HepG2 (cell line): ENCODE results near the gene EEPD1. TPM values are rescaled to one million over a fixed set of nuclear protein-coding genes. Genes with fewer than 3 reads are reported as not detected.

Experiments used
- ATAC-seq: fragments of 200-7000 bp; cut with Tn5 transposase; 3 replicates; pipeline ENCODE4 v1.9.1; 2020; ENCODE audit warnings: mild to moderate bottlenecking, moderate library complexity
- BruUV-seq: library from RNA; stranded (reverse); fragments of 400-500 nt; replicated peaks from 2 replicates; lab custom pipeline; 2021; lab: Mats Ljungman, UMichigan
- CTCF ChIA-PET: fragments of 300-600 bp; formaldehyde crosslinking; extraction: SDS; loops from one replicate; lab custom pipeline; 2021; ENCODE audit warnings: low total read pairs, inconsistent platforms, low intra/inter-chr PET ratio; lab: Yijun Ruan, JAX
- POLR2A ChIA-PET: fragments of 350-600 bp; sonication (Branson Sonifier 250); formaldehyde crosslinking; loops from one replicate; lab custom pipeline; 2020; ENCODE audit warnings: antibody characterized with exemption, inconsistent platforms; lab: Yijun Ruan, JAX
- DNase-seq: peaks from one replicate; pipeline ENCODE4 v3.0.0-alpha.2; 2015; ENCODE audit warnings: low spot score
- FAIRE-seq: peaks from 3 replicates; lab custom pipeline; 2011; peaks lifted over from hg19 to GRCh38; lab: Jason Lieb, UNC
- H2AFZ ChIP-seq: one replicate; pipeline ENCODE4 v1.6.1; 2011; ENCODE audit warnings: low read length, inconsistent platforms
- H3K27ac ChIP-seq: fragments of 300-600 bp; 3 replicates; pipeline ENCODE4 v1.8.0; 2011; ENCODE audit warnings: mixed run types, mild to moderate bottlenecking, mixed read lengths, low read length, inconsistent platforms; ENCODE audit not compliant: insufficient read depth; ENCODE audit errors: extremely low read length
- H3K27me3 ChIP-seq, 2 experiments: fragments of 200-600 bp in 1 of 2; 2 replicates in 1 of 2; 3 replicates in 1 of 2; pipeline versions ENCODE4 v1.6.0 to v1.8.0; 2011; ENCODE audit warnings: low read length in 2 of 2, mild to moderate bottlenecking in 2 of 2, moderate library complexity in 2 of 2, inconsistent platforms in 1 of 2; ENCODE audit not compliant: insufficient read depth in 2 of 2, control insufficient read depth in 1 of 2
- H3K36me3 ChIP-seq, 2 experiments: fragments of 200-600 bp in 1 of 2; replicated peaks in 1 of 2; 2 replicates in 1 of 2; 3 replicates in 1 of 2; pipeline versions ENCODE4 v1.5.1 to v1.8.0; 2011; ENCODE audit warnings: low read length in 2 of 2, inconsistent platforms in 1 of 2; ENCODE audit not compliant: insufficient read depth in 2 of 2, control insufficient read depth in 1 of 2
- H3K4me1 ChIP-seq: 2 replicates; pipeline ENCODE4 v1.5.1; 2012; ENCODE audit warnings: low read length, inconsistent platforms; ENCODE audit not compliant: insufficient read depth
- H3K4me2 ChIP-seq: 2 replicates; pipeline ENCODE4 v1.6.0; 2011; ENCODE audit warnings: low read depth, low read length, inconsistent platforms
- H3K4me3 ChIP-seq, 3 experiments: fragments of 200-600 bp in 1 of 3; sonication (generic), shearing (Covaris generic) in 1 of 3; replicated peaks in 1 of 3; 2 replicates each; pipeline ENCODE4 v1.5.1; 2011 to 2016; ENCODE audit warnings: low read length in 3 of 3, inconsistent platforms in 2 of 3, low read depth in 2 of 3, mild to moderate bottlenecking in 2 of 3, control low read depth in 1 of 3, mixed read lengths in 1 of 3; ENCODE audit not compliant: insufficient read depth in 1 of 3
- H3K79me2 ChIP-seq: one replicate; pipeline ENCODE4 v1.6.1; 2011; ENCODE audit warnings: low read length, inconsistent platforms; ENCODE audit not compliant: insufficient read depth
- H3K9ac ChIP-seq: 2 replicates; pipeline ENCODE4 v1.6.0; 2011; ENCODE audit warnings: mild to moderate bottlenecking, low read depth, low read length, inconsistent platforms; ENCODE audit not compliant: insufficient read depth
- H3K9me3 ChIP-seq: 2 replicates; pipeline ENCODE4 v1.5.1; 2012; ENCODE audit warnings: mild to moderate bottlenecking, low read length
- H4K20me1 ChIP-seq: 2 replicates; pipeline ENCODE4 v1.6.0; 2011; ENCODE audit warnings: inconsistent platforms, mild to moderate bottlenecking, low read length, moderate library complexity; ENCODE audit not compliant: insufficient read depth
- ERF ChIP-seq: IDR thresholded peaks from 2 replicates; pipeline ENCODE4 v1.6.1; 2018; ENCODE audit warnings: missing biosample characterization, missing genetic modification reagents
- FOXA3 ChIP-seq: IDR thresholded peaks from 2 replicates; pipeline ENCODE4 v1.6.1; 2016; ENCODE audit warnings: missing genetic modification reagents, missing compliant biosample characterization
- GFI1 ChIP-seq: sonication (generic); formaldehyde crosslinking; IDR thresholded peaks from 2 replicates; pipeline ENCODE4 v1.5.0; 2020; ENCODE audit warnings: missing genetic modification reagents, mild to moderate bottlenecking, borderline replicate concordance
- SMYD3 ChIP-seq: sonication (generic); formaldehyde crosslinking; IDR thresholded peaks from 2 replicates; pipeline ENCODE4 v1.8.1; 2023; ENCODE audit warnings: mild to moderate bottlenecking, missing genetic modification reagents
- ZMYM4 ChIP-seq: sonication (generic); formaldehyde crosslinking; IDR thresholded peaks from 2 replicates; pipeline ENCODE4 v1.8.1; 2023; ENCODE audit warnings: mild to moderate bottlenecking, missing genetic modification reagents
- ZNF7 ChIP-seq: IDR thresholded peaks from 2 replicates; pipeline ENCODE4 v1.6.1; 2016; ENCODE audit warnings: missing biosample characterization, missing genetic modification reagents
- ZNF775 ChIP-seq: sonication (generic); formaldehyde crosslinking; IDR thresholded peaks from 2 replicates; pipeline ENCODE4 v1.4.0; 2020; ENCODE audit warnings: missing genetic modification reagents, mild to moderate bottlenecking, moderate library complexity, borderline replicate concordance
- WGBS: methylation state at CpG from one replicate; pipeline ENCODE4 v1.1.6; 2017; ENCODE audit warnings: low lambda C conversion rate; 5-methylcytosine and 5-hydroxymethylcytosine counted together
- in situ Hi-C: cut with HindIII; loops from 2 replicates; pipeline ENCODE4 v1.10.0; 2017; ENCODE audit warnings: low pct_unique_long_range_greater_than_20kb; ENCODE audit not compliant: extremely low pct_ligation_motif_present
- intact Hi-C: fragments of 100-400 bp; cut with micrococcal nuclease; formaldehyde crosslinking; loops from one replicate; pipeline ENCODE4 v1.10.0; 2022; ENCODE audit not compliant: unreplicated experiment
- polyA plus RNA-seq, 8 experiments: library from polyadenylated mRNA; depleted of rRNA in 3 of 8; stranded (reverse) in 7 of 8; unstranded in 1 of 8; fragments of >200 nt; fragmentation: Illumina TruSeq in 4 of 8; extraction: Trizol in 4 of 8; gene quantifications; 2 replicates each; pipeline versions ENCODE4 v1.2.1 to v1.2.3, GENCODE V29; 2011 to 2016; ENCODE audit warnings: low read depth in 4 of 8, missing spikeins in 1 of 8, mixed read lengths in 1 of 8; ENCODE audit not compliant: insufficient read depth in 1 of 8
- total RNA-seq, 5 experiments: library from RNA; depleted of rRNA; stranded (reverse); fragments of >200 nt; fragmentation: Illumina TruSeq; extraction: Trizol; gene quantifications; 2 replicates each; pipeline ENCODE4 v1.2.3, GENCODE V29; 2016; ENCODE audit warnings: low read depth in 1 of 5
- TF ChIP-seq, protein P1 (sequence below): sonication (generic); formaldehyde crosslinking; IDR thresholded peaks from 2 replicates; pipeline ENCODE4 v1.4.0; 2020; ENCODE audit warnings: missing genetic modification reagents, borderline replicate concordance
- TF ChIP-seq, protein P2 (sequence below): sonication (generic); formaldehyde crosslinking; IDR thresholded peaks from 2 replicates; pipeline ENCODE4 v1.4.0; 2020; ENCODE audit warnings: missing genetic modification reagents

The EEPD1 gene
- total and polyA plus RNA-seq, 2 of the 13 experiments (the other 11 are each of a cell fraction or from before 2014, with no cell fraction given), result 10.1 to 16.4 TPM

DNA sequence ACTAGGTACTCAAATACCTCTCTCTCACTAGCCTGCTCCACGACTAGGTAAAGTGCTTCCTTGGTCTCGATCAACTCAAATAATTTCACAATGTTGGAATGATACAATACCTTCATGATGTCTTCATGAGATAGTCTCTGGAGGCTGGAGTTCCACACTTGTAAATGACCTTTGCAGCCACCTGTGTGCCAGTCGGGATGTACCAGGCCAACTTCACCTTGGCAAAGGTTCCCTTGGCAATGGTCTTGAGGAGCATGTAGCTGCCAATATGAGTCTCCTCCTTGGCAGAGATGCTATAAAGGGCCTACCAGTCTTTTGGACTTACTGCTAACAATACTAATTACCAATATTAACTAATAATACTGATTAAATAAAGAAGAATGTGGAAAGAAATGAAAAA is 42.5 kb upstream of the EEPD1 start:
- in situ Hi-C loops, result no loop called here
- H4K20me1 ChIP-seq, result no peaks in the 10 kb centered on the region
- ChIA-PET POLR2A (no interaction called here), CTCF (no interaction called here)
- no peak for ATAC-seq
- H3K4me2 ChIP-seq, result no peak overlapping the region
- no peak for TF ChIP-seq ZNF775 (CRISPR knock-in tag)
- no peak for TF ChIP-seq ERF (CRISPR knock-in tag)
- TF ChIP-seq, protein P1, sequence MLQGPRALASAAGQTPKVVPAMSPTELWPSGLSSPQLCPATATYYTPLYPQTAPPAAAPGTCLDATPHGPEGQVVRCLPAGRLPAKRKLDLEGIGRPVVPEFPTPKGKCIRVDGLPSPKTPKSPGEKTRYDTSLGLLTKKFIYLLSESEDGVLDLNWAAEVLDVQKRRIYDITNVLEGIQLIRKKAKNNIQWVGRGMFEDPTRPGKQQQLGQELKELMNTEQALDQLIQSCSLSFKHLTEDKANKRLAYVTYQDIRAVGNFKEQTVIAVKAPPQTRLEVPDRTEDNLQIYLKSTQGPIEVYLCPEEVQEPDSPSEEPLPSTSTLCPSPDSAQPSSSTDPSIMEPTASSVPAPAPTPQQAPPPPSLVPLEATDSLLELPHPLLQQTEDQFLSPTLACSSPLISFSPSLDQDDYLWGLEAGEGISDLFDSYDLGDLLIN (CRISPR knock-in tag), result no peak
- TF ChIP-seq ZMYM4 (CRISPR knock-in tag), result no peak
- TF ChIP-seq ZNF7 (CRISPR knock-in tag), result no peak
- no peak overlapping the region for H3K9ac ChIP-seq
- WGBS, result 19% methylated on average over 3 of the region's 3 CpGs
- no TSS peak for BruUV-seq
- no peak for DNase-seq
- no peak overlapping the region for H2AFZ ChIP-seq
- no peaks in the 10 kb centered on the region for H3K36me3 ChIP-seq
- H3K4me1 ChIP-seq, result peaks cover 25% of the 10 kb centered on the region
- no peak overlapping the region for H3K4me3 ChIP-seq
- no peaks in the 10 kb centered on the region for H3K9me3 ChIP-seq
- no peak for FAIRE-seq
- H3K27ac ChIP-seq, result no peak overlapping the region
- intact Hi-C loops, result no loop called here
- no peaks in the 10 kb centered on the region for H3K79me2 ChIP-seq
- peaks cover 0 to 15% of the 10 kb centered on the region in 2 experiments; a peak in 1 of 5 replicates for H3K27me3 ChIP-seq

DNA sequence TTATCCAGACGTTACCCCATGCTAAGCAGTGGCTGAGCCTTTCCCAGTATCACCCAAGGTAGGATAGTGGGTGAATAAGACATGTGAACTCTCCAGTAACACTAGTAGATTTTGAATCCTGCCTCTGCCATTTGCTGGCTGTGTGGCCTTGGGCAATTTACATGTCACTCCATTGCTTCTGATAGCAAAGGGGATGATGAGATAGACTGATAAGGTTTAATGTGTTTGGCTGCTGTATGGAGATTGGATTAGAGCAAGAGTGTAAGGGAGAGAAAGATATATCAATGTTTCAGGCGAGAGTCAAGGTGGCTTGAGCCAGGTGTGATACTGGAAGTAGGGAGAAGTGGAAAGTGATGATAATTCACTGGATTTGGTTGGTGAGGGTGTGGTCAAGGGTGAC is 40.1 kb upstream of the EEPD1 start:
- intact Hi-C loops, result no loop called here

More for the DNA sequence above, 40.1 kb upstream of the EEPD1 start:
- CTCF ChIA-PET, result no interaction called here
- Histone ChIP-seq H3K9ac (no peak overlapping the region), H3K27me3 (peaks cover 0 to 15% of the 10 kb centered on the region in 2 experiments; a peak in 1 of 5 replicates), H3K79me2 (no peaks in the 10 kb centered on the region), H3K4me2 (no peak overlapping the region), H4K20me1 (no peaks in the 10 kb centered on the region), H3K4me3 (no peak overlapping the region), H3K36me3 (no peaks in the 10 kb centered on the region), H3K9me3 (no peaks in the 10 kb centered on the region), H3K4me1 (peaks cover 33% of the 10 kb centered on the region), H2AFZ (no peak overlapping the region), H3K27ac (no peak overlapping the region)
- no TSS peak for BruUV-seq
- WGBS, result 3% methylated on average over 2 of the region's 2 CpGs
- no peak for DNase-seq
- no peak for ATAC-seq
- FAIRE-seq, result no peak
- in situ Hi-C loops, result no loop called here
- POLR2A ChIA-PET, result no interaction called here
- TF ChIP-seq, protein P2, sequence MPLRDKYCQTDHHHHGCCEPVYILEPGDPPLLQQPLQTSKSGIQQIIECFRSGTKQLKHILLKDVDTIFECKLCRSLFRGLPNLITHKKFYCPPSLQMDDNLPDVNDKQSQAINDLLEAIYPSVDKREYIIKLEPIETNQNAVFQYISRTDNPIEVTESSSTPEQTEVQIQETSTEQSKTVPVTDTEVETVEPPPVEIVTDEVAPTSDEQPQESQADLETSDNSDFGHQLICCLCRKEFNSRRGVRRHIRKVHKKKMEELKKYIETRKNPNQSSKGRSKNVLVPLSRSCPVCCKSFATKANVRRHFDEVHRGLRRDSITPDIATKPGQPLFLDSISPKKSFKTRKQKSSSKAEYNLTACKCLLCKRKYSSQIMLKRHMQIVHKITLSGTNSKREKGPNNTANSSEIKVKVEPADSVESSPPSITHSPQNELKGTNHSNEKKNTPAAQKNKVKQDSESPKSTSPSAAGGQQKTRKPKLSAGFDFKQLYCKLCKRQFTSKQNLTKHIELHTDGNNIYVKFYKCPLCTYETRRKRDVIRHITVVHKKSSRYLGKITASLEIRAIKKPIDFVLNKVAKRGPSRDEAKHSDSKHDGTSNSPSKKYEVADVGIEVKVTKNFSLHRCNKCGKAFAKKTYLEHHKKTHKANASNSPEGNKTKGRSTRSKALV (CRISPR knock-in tag), result no peak
- TF ChIP-seq FOXA3 (CRISPR knock-in tag) (no peak), SMYD3 (CRISPR knock-in tag) (no peak), GFI1 (CRISPR knock-in tag) (no peak)
